Measurements from ENCODE around the gene PLA2G2F.
"Not testable (repeated sequence)": the region's sequence is repeated elsewhere in the genome, so short reads cannot be mapped to it uniquely, and the experiment has no call there.

DNA sequence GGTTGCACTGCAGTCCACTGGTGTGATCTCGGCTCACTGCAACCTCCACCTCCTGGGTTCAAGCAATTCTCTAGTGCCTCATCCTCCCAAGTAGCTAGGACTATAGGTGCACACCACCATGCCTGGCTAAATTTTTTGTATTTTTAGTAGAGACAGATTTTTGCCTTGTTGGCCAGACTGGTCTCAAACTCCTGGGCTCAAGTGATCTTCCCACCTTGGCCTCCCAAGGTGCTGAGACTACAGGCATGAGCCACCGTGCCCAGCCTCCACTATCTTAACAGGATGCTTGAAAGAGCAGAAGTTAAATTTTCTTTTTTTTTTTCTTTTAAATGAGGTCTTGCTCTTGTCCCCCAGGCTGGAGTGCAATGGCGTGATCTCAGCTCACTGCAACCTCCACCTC lies 8.6 kb upstream of the PLA2G2F start:
- TF ChIP-seq EP300, POLR2AphosphoS5 (IDR thresholded peaks at IDR 0.05): not testable (repeated sequence)
- TF ChIP-seq, protein P1, sequence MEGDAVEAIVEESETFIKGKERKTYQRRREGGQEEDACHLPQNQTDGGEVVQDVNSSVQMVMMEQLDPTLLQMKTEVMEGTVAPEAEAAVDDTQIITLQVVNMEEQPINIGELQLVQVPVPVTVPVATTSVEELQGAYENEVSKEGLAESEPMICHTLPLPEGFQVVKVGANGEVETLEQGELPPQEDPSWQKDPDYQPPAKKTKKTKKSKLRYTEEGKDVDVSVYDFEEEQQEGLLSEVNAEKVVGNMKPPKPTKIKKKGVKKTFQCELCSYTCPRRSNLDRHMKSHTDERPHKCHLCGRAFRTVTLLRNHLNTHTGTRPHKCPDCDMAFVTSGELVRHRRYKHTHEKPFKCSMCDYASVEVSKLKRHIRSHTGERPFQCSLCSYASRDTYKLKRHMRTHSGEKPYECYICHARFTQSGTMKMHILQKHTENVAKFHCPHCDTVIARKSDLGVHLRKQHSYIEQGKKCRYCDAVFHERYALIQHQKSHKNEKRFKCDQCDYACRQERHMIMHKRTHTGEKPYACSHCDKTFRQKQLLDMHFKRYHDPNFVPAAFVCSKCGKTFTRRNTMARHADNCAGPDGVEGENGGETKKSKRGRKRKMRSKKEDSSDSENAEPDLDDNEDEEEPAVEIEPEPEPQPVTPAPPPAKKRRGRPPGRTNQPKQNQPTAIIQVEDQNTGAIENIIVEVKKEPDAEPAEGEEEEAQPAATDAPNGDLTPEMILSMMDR (IDR thresholded peaks at IDR 0.05): not testable (repeated sequence)

Data from stomach (tissue), 4 donors.